ENCODE data around the gene DENND4A. TPM values are rescaled to one million over a fixed set of nuclear protein-coding genes. Genes with fewer than 3 reads are reported as not detected.

DENND4A gene
- total RNA-seq, 4 donors from 2014 or later: 12.2 to 42.1 (median 14.2) TPM

DNA sequence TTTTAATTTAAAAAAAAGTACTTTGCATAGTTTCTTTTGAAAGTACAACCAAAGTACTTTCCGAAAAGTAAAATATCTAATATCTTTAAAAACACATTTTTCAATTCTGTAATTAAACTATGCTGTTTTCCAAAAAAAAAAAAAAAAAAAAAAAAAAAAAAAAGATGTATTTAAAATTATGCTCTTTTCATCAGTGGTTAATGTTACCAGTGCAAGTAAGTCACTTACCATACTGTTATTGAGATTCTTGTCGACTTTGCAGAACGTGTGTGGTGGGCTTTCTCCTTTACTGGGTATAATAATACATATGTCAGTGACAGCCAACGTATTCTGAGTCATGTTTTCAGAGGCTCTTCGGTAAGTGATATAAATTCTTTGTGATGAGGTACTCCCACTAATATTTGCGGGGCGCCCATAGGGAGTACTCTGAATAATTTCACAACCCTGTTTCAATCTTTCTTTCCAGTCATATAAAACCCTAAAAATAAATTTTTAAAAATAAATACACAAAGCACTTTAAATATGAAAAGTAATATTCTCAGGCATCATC lies 39.9 kb downstream of the DENND4A start:
- Histone ChIP-seq H3K4me1 (no peaks in the 10 kb centered on the region), H3K9me3 (no peaks in the 10 kb centered on the region), H3K4me3 (no peak overlapping the region), H3K27me3 (no peaks in the 10 kb centered on the region), H3K36me3 (peaks cover 8% of the 10 kb centered on the region), H3K27ac (no peak overlapping the region)
- TF ChIP-seq, protein P1, sequence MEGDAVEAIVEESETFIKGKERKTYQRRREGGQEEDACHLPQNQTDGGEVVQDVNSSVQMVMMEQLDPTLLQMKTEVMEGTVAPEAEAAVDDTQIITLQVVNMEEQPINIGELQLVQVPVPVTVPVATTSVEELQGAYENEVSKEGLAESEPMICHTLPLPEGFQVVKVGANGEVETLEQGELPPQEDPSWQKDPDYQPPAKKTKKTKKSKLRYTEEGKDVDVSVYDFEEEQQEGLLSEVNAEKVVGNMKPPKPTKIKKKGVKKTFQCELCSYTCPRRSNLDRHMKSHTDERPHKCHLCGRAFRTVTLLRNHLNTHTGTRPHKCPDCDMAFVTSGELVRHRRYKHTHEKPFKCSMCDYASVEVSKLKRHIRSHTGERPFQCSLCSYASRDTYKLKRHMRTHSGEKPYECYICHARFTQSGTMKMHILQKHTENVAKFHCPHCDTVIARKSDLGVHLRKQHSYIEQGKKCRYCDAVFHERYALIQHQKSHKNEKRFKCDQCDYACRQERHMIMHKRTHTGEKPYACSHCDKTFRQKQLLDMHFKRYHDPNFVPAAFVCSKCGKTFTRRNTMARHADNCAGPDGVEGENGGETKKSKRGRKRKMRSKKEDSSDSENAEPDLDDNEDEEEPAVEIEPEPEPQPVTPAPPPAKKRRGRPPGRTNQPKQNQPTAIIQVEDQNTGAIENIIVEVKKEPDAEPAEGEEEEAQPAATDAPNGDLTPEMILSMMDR (IDR thresholded peaks at IDR 0.05): no peak
- 73% methylated on average over 7 of the region's 7 CpGs for WGBS
- DNase-seq (ENCODE audit: low spot score in 2 of 2): no peak

DNA sequence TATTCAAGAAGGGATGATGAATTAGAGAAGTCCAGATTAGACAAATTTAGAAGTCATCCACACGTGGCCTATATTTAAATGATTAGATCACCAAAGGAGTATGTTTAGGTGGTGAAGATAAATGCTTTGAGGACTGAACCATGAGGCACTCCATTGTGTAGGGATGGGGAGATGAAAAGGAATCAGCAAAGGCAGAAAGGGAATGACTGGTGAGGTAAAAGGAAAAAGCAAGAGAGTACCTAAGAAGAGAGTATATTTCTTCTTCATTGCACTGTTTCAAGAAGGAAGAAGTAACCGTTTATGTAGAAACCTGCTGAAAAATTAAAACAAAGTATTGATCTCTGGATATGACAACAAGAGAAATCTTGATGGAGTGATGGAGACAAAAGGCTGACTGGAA lies 40.7 kb downstream of the DENND4A start:
- Histone ChIP-seq H3K27ac (no peak overlapping the region), H3K27me3 (no peaks in the 10 kb centered on the region), H3K9me3 (no peaks in the 10 kb centered on the region), H3K4me3 (no peak overlapping the region), H3K36me3 (peaks cover 8% of the 10 kb centered on the region), H3K4me1 (no peaks in the 10 kb centered on the region)
- WGBS: 77% methylated on average over 2 of the region's 2 CpGs
- TF ChIP-seq POLR2AphosphoS5 (IDR thresholded peaks at IDR 0.05) (no peak), EP300 (IDR thresholded peaks at IDR 0.05) (no peak), POLR2A (IDR thresholded peaks at IDR 0.05) (no peak)
- TF ChIP-seq, protein P1 (IDR thresholded peaks at IDR 0.05): no peak
- DNase-seq (ENCODE audit: low spot score in 2 of 2): no peak

DNA sequence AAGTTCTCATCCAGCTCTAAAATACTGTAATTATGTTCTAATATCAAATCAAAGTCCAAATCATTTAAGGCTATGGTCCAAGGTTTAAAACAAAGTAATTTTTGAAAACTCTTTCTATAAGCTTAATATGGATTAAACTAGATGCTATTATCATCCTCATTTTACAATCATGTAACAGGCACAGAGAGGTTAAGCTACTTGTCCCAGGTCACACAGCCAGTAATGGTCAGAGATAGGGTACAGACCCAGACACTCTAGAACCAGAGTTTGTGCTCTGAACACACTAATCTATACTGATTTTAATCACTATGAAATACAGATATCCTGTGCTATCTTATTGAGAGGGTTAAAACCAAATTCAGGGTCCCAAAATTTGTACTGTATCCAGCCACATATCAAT lies 44.8 kb downstream of the DENND4A start:
- no peak overlapping the region for H3K4me3 ChIP-seq
- peaks cover 8% of the 10 kb centered on the region for H3K36me3 ChIP-seq
- H3K9me3 ChIP-seq: no peaks in the 10 kb centered on the region
- no peak for DNase-seq (ENCODE audit: low spot score in 2 of 2)
- no peak overlapping the region for H3K27ac ChIP-seq
- no peaks in the 10 kb centered on the region for H3K27me3 ChIP-seq
- TF ChIP-seq POLR2AphosphoS5 (IDR thresholded peaks at IDR 0.05) (no peak), POLR2A (IDR thresholded peaks at IDR 0.05) (no peak), EP300 (IDR thresholded peaks at IDR 0.05) (no peak)
- TF ChIP-seq, protein P1 (IDR thresholded peaks at IDR 0.05): no peak
- no peaks in the 10 kb centered on the region for H3K4me1 ChIP-seq

DNA sequence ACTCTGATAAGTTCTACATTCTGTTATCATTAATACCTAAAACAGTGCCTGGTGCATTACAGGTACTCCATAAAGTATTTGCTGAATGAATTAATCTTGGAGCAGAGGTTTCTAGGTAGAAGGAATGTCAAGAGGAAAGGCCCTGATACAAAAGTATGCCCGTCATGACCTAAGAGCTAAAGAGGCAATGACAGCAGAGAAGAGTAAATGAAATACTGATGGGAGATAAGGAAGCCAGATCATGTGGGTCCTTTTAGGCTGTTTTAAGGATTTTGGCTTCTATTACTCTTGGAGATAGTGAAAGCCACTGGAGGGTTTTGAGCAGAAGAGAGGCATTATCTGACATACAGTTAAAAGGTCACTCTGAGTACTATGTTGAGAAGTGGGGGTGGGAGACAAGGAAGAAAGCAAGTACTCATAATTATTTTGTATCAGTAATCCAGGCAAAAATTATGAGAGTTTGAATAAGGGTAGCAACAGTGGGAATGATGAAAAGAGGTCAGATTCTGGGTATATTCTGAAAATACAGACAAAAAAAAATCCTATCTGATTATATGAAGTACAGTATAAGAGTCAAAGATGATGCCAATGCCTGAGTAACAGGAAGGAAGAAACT lies 48.3 kb downstream of the DENND4A start:
- WGBS: 93% methylated on average over 1 of the region's 1 CpG
- no peak overlapping the region for H3K27ac ChIP-seq
- no peak overlapping the region for H3K4me3 ChIP-seq
- H3K36me3 ChIP-seq: peaks cover 15% of the 10 kb centered on the region
- no peak for DNase-seq (ENCODE audit: low spot score in 2 of 2)
- H3K27me3 ChIP-seq: no peaks in the 10 kb centered on the region
- H3K4me1 ChIP-seq: no peaks in the 10 kb centered on the region
- no peak for TF ChIP-seq POLR2AphosphoS5 (IDR thresholded peaks at IDR 0.05)
- TF ChIP-seq EP300 (IDR thresholded peaks at IDR 0.05): no peak
- TF ChIP-seq POLR2A (IDR thresholded peaks at IDR 0.05): no peak
- TF ChIP-seq, protein P1 (IDR thresholded peaks at IDR 0.05): no peak
- no peaks in the 10 kb centered on the region for H3K9me3 ChIP-seq

DNA sequence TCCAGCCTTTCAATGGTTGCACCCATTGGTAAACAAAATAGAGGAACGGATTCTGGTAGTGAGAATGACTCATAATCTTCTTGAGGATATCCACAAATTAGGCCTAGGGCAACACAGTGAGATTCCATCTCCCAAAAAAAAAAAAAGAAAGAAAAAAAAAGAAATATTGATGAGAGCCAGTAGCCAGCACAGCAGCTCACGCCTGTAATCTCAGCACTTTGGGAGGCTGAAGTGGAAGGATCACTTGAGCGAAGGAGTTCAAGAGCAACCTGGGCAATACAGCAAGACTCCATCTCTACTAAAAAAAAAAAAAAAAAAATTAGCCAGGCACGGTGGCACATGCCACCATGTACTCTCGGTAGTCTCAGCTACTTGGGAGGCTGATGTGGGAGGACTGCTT lies 51.9 kb downstream of the DENND4A start:
- Histone ChIP-seq H3K27me3 (no peaks in the 10 kb centered on the region), H3K4me3 (no peak overlapping the region), H3K36me3 (peaks cover 29% of the 10 kb centered on the region), H3K27ac (no peak overlapping the region), H3K9me3 (no peaks in the 10 kb centered on the region), H3K4me1 (no peaks in the 10 kb centered on the region)
- no peak for TF ChIP-seq POLR2A (IDR thresholded peaks at IDR 0.05)
- TF ChIP-seq EP300 (IDR thresholded peaks at IDR 0.05): no peak
- TF ChIP-seq POLR2AphosphoS5 (IDR thresholded peaks at IDR 0.05): no peak
- TF ChIP-seq, protein P1 (IDR thresholded peaks at IDR 0.05): no peak
- WGBS: 78% methylated on average over 5 of the region's 5 CpGs
- DNase-seq (ENCODE audit: low spot score in 2 of 2): no peak
